Endodermal cell (in vitro differentiated cells): ENCODE data around the gene IRS1. TPM values are rescaled to one million over a fixed set of nuclear protein-coding genes. Genes with fewer than 3 reads are reported as not detected.

ENCODE experiments used
- DNase-seq: peaks from one replicate; pipeline ENCODE4 v3.0.0-alpha.2; 2017
- H3K27ac ChIP-seq: 2 replicates; pipeline ENCODE4 v1.5.1; 2013; ENCODE audit warnings: mild to moderate bottlenecking, low read depth, low read length, moderate library complexity
- H3K27me3 ChIP-seq: 2 replicates; pipeline ENCODE4 v1.6.1; 2013; ENCODE audit warnings: mild to moderate bottlenecking, low read length, moderate library complexity; ENCODE audit not compliant: insufficient read depth, control insufficient read depth, poor library complexity, severe bottlenecking
- H3K36me3 ChIP-seq: 2 replicates; pipeline ENCODE4 v1.7.0; 2013; ENCODE audit warnings: mild to moderate bottlenecking, low read length, moderate library complexity; ENCODE audit not compliant: control insufficient read depth, insufficient read depth
- H3K4me1 ChIP-seq: one replicate; pipeline ENCODE4 v1.7.0; 2013; ENCODE audit warnings: low read length; ENCODE audit not compliant: control insufficient read depth, insufficient read depth
- H3K4me3 ChIP-seq: 2 replicates; pipeline ENCODE4 v1.5.1; 2013; ENCODE audit warnings: mild to moderate bottlenecking, low read length, moderate library complexity
- H3K9ac ChIP-seq: 2 replicates; pipeline ENCODE4 v1.6.1; 2013; ENCODE audit warnings: mild to moderate bottlenecking, low read length, moderate library complexity; ENCODE audit not compliant: poor library complexity, severe bottlenecking; ENCODE audit errors: extremely low read depth
- H3K9me3 ChIP-seq: 2 replicates; pipeline ENCODE4 v1.6.1; 2013; ENCODE audit warnings: mild to moderate bottlenecking, low read length, moderate library complexity; ENCODE audit not compliant: control insufficient read depth
- H3K27ac Mint-ChIP-seq: 2 replicates; pipeline ENCODE4 v1.8.0; 2020; ENCODE audit warnings: mixed read lengths
- H3K27me3 Mint-ChIP-seq: 2 replicates; pipeline ENCODE4 v1.8.0; 2021; ENCODE audit warnings: mild to moderate bottlenecking, mixed read lengths; ENCODE audit not compliant: insufficient read depth
- H3K36me3 Mint-ChIP-seq: 2 replicates; pipeline ENCODE4 v1.8.0; 2020; ENCODE audit warnings: low read depth, mixed read lengths
- H3K4me1 Mint-ChIP-seq: 2 replicates; pipeline ENCODE4 v1.8.0; 2020; ENCODE audit warnings: mixed read lengths
- H3K4me3 Mint-ChIP-seq: 2 replicates; pipeline ENCODE4 v1.8.0; 2020; ENCODE audit warnings: mild to moderate bottlenecking, moderate library complexity, mixed read lengths
- H3K9me3 Mint-ChIP-seq: 2 replicates; pipeline ENCODE4 v1.8.0; 2020; ENCODE audit warnings: mild to moderate bottlenecking, mixed read lengths
- WGBS, 2 experiments: methylation state at CpG; one replicate each; pipeline versions ENCODE4 v1.1.5 to v1.1.7; 2013; ENCODE audit warnings: missing lambda C conversion rate in 2 of 2, mixed read lengths in 1 of 2; ENCODE audit not compliant: insufficient coverage in 1 of 2, insufficient read length in 1 of 2; 5-methylcytosine and 5-hydroxymethylcytosine counted together
- total RNA-seq, 2 donors: library from RNA; stranded (reverse); fragmentation: NEBNext Ultra II Directional in 1 of 2; extraction: Animal tissue kit (Norgen Biotek cat#: 25700) in 1 of 2; gene quantifications; 2 replicates in 1 of 2; 3 replicates in 1 of 2; pipeline ENCODE4 v1.2.1, GENCODE V29; 2021
- TF ChIP-seq, protein P1 (sequence below): fragments of 200-600 bp; sonication (generic); conservative IDR thresholded peaks from 2 replicates; pipeline ENCODE4 v1.5.0; 2021; ENCODE audit warnings: antibody characterized with exemption, mild to moderate bottlenecking

Gene IRS1
- total RNA-seq, 2 donors from 2014 or later = 16.2 to 16.6 TPM

DNA sequence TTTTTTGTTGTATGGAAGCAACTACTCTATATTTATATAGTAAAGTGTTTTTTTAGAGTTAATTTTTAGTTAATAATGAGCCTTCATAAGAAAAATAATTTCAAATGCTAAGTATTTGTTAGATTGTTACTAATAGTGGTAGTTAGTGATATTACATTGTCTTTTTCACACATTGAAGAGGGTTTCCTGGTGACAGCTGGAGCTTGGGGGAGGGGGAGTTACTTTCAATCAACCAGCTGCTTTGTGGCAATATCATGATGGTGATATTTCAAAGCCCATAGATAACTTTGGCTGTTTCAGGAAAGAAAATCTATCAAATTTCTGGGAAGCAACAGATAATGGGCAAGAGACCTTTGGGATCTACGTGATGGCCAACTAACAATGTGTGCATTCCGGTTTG lies 40.3 kb upstream of the IRS1 start:
- 96 to 100% methylated on average over 2 of the region's 2 CpGs for WGBS, 2 experiments
- Histone ChIP-seq H3K9ac (no peak overlapping the region), H3K9me3 (peaks cover 10% of the 10 kb centered on the region), H3K4me1 (no peaks in the 10 kb centered on the region), H3K36me3 (no peaks in the 10 kb centered on the region), H3K27ac (no peak overlapping the region), H3K4me3 (no peak overlapping the region), H3K27me3 (no peaks in the 10 kb centered on the region)
- Mint-ChIP-seq H3K4me3 (no peak overlapping the region), H3K27ac (no peak overlapping the region), H3K36me3 (peaks cover 30% of the 10 kb centered on the region), H3K4me1 (peaks cover 22% of the 10 kb centered on the region), H3K9me3 (peaks cover 13% of the 10 kb centered on the region), H3K27me3 (peaks cover 4% of the 10 kb centered on the region)
- TF ChIP-seq, protein P1, sequence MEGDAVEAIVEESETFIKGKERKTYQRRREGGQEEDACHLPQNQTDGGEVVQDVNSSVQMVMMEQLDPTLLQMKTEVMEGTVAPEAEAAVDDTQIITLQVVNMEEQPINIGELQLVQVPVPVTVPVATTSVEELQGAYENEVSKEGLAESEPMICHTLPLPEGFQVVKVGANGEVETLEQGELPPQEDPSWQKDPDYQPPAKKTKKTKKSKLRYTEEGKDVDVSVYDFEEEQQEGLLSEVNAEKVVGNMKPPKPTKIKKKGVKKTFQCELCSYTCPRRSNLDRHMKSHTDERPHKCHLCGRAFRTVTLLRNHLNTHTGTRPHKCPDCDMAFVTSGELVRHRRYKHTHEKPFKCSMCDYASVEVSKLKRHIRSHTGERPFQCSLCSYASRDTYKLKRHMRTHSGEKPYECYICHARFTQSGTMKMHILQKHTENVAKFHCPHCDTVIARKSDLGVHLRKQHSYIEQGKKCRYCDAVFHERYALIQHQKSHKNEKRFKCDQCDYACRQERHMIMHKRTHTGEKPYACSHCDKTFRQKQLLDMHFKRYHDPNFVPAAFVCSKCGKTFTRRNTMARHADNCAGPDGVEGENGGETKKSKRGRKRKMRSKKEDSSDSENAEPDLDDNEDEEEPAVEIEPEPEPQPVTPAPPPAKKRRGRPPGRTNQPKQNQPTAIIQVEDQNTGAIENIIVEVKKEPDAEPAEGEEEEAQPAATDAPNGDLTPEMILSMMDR = no peak
- DNase-seq = no peak

DNA sequence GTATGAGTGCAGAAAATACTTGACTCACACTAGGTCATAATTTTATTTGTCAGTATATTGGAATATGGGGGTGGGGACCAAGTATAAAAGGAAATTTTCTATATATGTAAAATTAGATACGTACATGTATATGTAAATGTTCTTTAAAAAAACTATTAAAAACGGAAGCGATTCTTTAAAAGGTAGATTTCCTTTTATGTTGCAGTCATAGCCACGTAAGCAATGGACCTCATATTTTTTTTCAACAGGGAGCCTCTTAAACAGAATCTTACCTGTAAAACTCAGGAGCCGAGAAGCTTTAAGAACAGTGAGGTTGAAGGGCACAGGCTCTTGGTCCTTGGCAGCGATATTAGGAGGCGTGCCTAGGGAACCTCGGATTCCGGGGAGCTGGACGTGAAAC lies 39.5 kb upstream of the IRS1 start:
- H3K4me1 Mint-ChIP-seq = peaks cover 22% of the 10 kb centered on the region
- H3K9ac ChIP-seq = no peak overlapping the region
- whole genome bisulfite sequencing, 2 experiments = 94 to 98% methylated on average over 10 of the region's 10 CpGs
- H3K9me3 Mint-ChIP-seq = peaks cover 13% of the 10 kb centered on the region
- peaks cover 30% of the 10 kb centered on the region for H3K36me3 Mint-ChIP-seq
- no peaks in the 10 kb centered on the region for H3K27me3 ChIP-seq
- no peak overlapping the region for H3K27ac Mint-ChIP-seq
- H3K4me3 Mint-ChIP-seq = no peak overlapping the region
- no peaks in the 10 kb centered on the region for H3K4me1 ChIP-seq
- H3K4me3 ChIP-seq = no peak overlapping the region
- no peak for DNase-seq
- H3K27ac ChIP-seq = no peak overlapping the region
- H3K9me3 ChIP-seq = peaks cover 10% of the 10 kb centered on the region
- H3K36me3 ChIP-seq = no peaks in the 10 kb centered on the region
- peaks cover 5% of the 10 kb centered on the region for H3K27me3 Mint-ChIP-seq
- TF ChIP-seq, protein P1 = no peak

DNA sequence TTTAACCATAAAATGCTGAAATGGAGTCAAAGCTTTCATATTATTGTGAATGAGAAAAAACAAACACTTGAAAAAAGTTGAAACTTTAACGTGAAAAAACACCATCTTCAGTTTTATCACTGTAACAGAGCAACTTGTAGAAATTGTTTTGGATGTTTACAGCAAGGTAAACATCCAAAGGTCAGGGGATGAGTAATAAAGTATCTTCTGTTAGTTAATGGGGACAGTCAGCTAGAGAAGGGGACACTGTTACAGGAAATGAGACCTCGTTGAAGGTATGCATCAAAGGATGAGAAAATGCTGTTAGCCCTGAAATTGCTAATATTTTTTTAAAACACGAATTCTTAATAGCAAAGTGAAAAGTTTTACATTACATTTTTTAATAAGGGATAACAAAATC lies 39.1 kb upstream of the IRS1 start:
- H3K36me3 Mint-ChIP-seq = peaks cover 28% of the 10 kb centered on the region
- TF ChIP-seq, protein P1 = no peak
- H3K27me3 Mint-ChIP-seq = peaks cover 5% of the 10 kb centered on the region
- peaks cover 21% of the 10 kb centered on the region for H3K4me1 Mint-ChIP-seq
- 66 to 91% methylated on average over 2 to 3 of the region's 3 CpGs for WGBS, 2 experiments
- no peak for DNase-seq
- Histone ChIP-seq H3K4me3 (no peak overlapping the region), H3K9ac (no peak overlapping the region), H3K4me1 (no peaks in the 10 kb centered on the region), H3K27ac (no peak overlapping the region), H3K27me3 (no peaks in the 10 kb centered on the region), H3K9me3 (peaks cover 10% of the 10 kb centered on the region), H3K36me3 (no peaks in the 10 kb centered on the region)
- no peak overlapping the region for H3K4me3 Mint-ChIP-seq
- no peak overlapping the region for H3K27ac Mint-ChIP-seq
- H3K9me3 Mint-ChIP-seq = peaks cover 13% of the 10 kb centered on the region
